Measurements from ENCODE around the gene GTF2A1.

Gene GTF2A1

GRCh38 chr14:81161088-81161487, 59.7 kb downstream of the GTF2A1 start:
- DNase-seq (ENCODE audit: low spot score), result no peak
- in situ Hi-C loops (cut with MboI; ENCODE audit: low sequenced_read_pairs, unreplicated experiment), result loop anchor here (10.0 kb wide), 2 partner anchors 166 to 206 kb away; partner anchors contain the start of gene TSHR
- no peak for TF ChIP-seq CTCF (IDR thresholded peaks at IDR 0.05; ENCODE audit: borderline replicate concordance, control extremely low read depth, extremely low read depth, insufficient read depth, missing control alignments)

- in situ Hi-C loops (cut with MboI; ENCODE audit: low sequenced_read_pairs, unreplicated experiment), result no loop called here
- no peak for TF ChIP-seq CTCF (IDR thresholded peaks at IDR 0.05; ENCODE audit: borderline replicate concordance, control extremely low read depth, extremely low read depth, insufficient read depth, missing control alignments)
- no peak for DNase-seq (ENCODE audit: low spot score)
These were observed 63.3 kb downstream of the GTF2A1 start for GRCh38 chr14:81157431-81157830.

- TF ChIP-seq CTCF (IDR thresholded peaks at IDR 0.05; ENCODE audit: borderline replicate concordance, control extremely low read depth, extremely low read depth, insufficient read depth, missing control alignments), result no peak
- in situ Hi-C loops (cut with MboI; ENCODE audit: low sequenced_read_pairs, unreplicated experiment), result no loop called here
- no peak for DNase-seq (ENCODE audit: low spot score)
These were observed 67.6 kb downstream of the GTF2A1 start for GRCh38 chr14:81153187-81153586.

- in situ Hi-C loops (cut with MboI; ENCODE audit: low sequenced_read_pairs, unreplicated experiment), result no loop called here
- no peak for TF ChIP-seq CTCF (IDR thresholded peaks at IDR 0.05; ENCODE audit: borderline replicate concordance, control extremely low read depth, extremely low read depth, insufficient read depth, missing control alignments)
- DNase-seq (ENCODE audit: low spot score), result no peak
These were observed 72.1 kb downstream of the GTF2A1 start for GRCh38 chr14:81148635-81149034.

GRCh38 chr14:81147140-81147897, 73.4 kb downstream of the GTF2A1 start:
- TF ChIP-seq CTCF (IDR thresholded peaks at IDR 0.05; ENCODE audit: borderline replicate concordance, control extremely low read depth, extremely low read depth, insufficient read depth, missing control alignments), result no peak
- in situ Hi-C loops (cut with MboI; ENCODE audit: low sequenced_read_pairs, unreplicated experiment), result no loop called here
- DNase-seq (ENCODE audit: low spot score), result no peak

- in situ Hi-C loops (cut with MboI; ENCODE audit: low sequenced_read_pairs, unreplicated experiment), result no loop called here
- no peak for DNase-seq (ENCODE audit: low spot score)
- no peak for TF ChIP-seq CTCF (IDR thresholded peaks at IDR 0.05; ENCODE audit: borderline replicate concordance, control extremely low read depth, extremely low read depth, insufficient read depth, missing control alignments)
These were observed 75.7 kb downstream of the GTF2A1 start for GRCh38 chr14:81144824-81145603.
